ENCODE measurements around the gene PSRC1. TPM values are rescaled to one million over a fixed set of nuclear protein-coding genes. Genes with fewer than 3 reads are reported as not detected.

The PSRC1 gene
- total and polyA plus RNA-seq, 2 experiments from 2014 or later: 10.1 to 13.7 TPM

- no peaks in the 10 kb centered on the region for H3K36me3 ChIP-seq (replicated peaks; ENCODE audit: insufficient read depth, low read depth)
- H3K4me3 ChIP-seq: no peak overlapping the region
- no peak overlapping the region for H3K27ac ChIP-seq
- TF ChIP-seq EZH2phosphoT487 (IDR thresholded peaks at IDR 0.05; ENCODE audit: low read depth, severe bottlenecking, unreplicated experiment) (no peak), CTCF (IDR thresholded peaks at IDR 0.05; ENCODE audit: poor library complexity) (no peak), EZH2 (IDR thresholded peaks at IDR 0.05; ENCODE audit: borderline replicate concordance) (no peak)
- H3K27me3 ChIP-seq: no peaks in the 10 kb centered on the region
- H3K4me1 ChIP-seq (ENCODE audit: insufficient read depth): peaks cover 15% of the 10 kb centered on the region
- no peaks in the 10 kb centered on the region for H4K20me1 ChIP-seq (ENCODE audit: insufficient read depth, poor library complexity, severe bottlenecking)
- H2AFZ ChIP-seq: no peak overlapping the region
- 86% methylated on average over 5 of the region's 5 CpGs for WGBS (ENCODE audit: low lambda C conversion rate, missing lambda C conversion rate)
- no peaks in the 10 kb centered on the region for H3K9me2 ChIP-seq (replicated peaks; ENCODE audit: insufficient read depth)
- H3K4me2 ChIP-seq: no peak overlapping the region
- H3K79me2 ChIP-seq: no peaks in the 10 kb centered on the region
- H3K9me3 ChIP-seq (ENCODE audit: low read depth): no peaks in the 10 kb centered on the region
- DNase-seq (ENCODE audit: low spot score): no peak
Measured at GRCh38 chr1:109256971-109257681, 25.8 kb downstream of the PSRC1 start.

GRCh38 chr1:109256085-109256484, 26.9 kb downstream of the PSRC1 start:
- Histone ChIP-seq H3K4me2 (no peak overlapping the region), H3K4me3 (no peak overlapping the region), H3K27ac (no peak overlapping the region), H3K27me3 (no peaks in the 10 kb centered on the region), H3K9me3 (ENCODE audit: low read depth) (no peaks in the 10 kb centered on the region), H3K36me3 (replicated peaks; ENCODE audit: insufficient read depth, low read depth) (no peaks in the 10 kb centered on the region), H4K20me1 (ENCODE audit: insufficient read depth, poor library complexity, severe bottlenecking) (no peaks in the 10 kb centered on the region), H3K4me1 (ENCODE audit: insufficient read depth) (peaks cover 15% of the 10 kb centered on the region), H3K79me2 (no peaks in the 10 kb centered on the region), H2AFZ (no peak overlapping the region), H3K9me2 (replicated peaks; ENCODE audit: insufficient read depth) (no peaks in the 10 kb centered on the region)
- no peak for DNase-seq (ENCODE audit: low spot score)
- WGBS (ENCODE audit: low lambda C conversion rate, missing lambda C conversion rate): 84% methylated on average over 7 of the region's 7 CpGs
- TF ChIP-seq CTCF (IDR thresholded peaks at IDR 0.05; ENCODE audit: poor library complexity) (no peak), EZH2phosphoT487 (IDR thresholded peaks at IDR 0.05; ENCODE audit: low read depth, severe bottlenecking, unreplicated experiment) (no peak), EZH2 (IDR thresholded peaks at IDR 0.05; ENCODE audit: borderline replicate concordance) (no peak)

GRCh38 chr1:109255678-109256077, 27.3 kb downstream of the PSRC1 start:
- TF ChIP-seq EZH2 (IDR thresholded peaks at IDR 0.05; ENCODE audit: borderline replicate concordance): no peak
- no peak for TF ChIP-seq EZH2phosphoT487 (IDR thresholded peaks at IDR 0.05; ENCODE audit: low read depth, severe bottlenecking, unreplicated experiment)
- TF ChIP-seq CTCF (IDR thresholded peaks at IDR 0.05; ENCODE audit: poor library complexity): no peak
- no peaks in the 10 kb centered on the region for H3K36me3 ChIP-seq (replicated peaks; ENCODE audit: insufficient read depth, low read depth)
- H3K27me3 ChIP-seq: no peaks in the 10 kb centered on the region
- no peak overlapping the region for H3K27ac ChIP-seq
- H2AFZ ChIP-seq: no peak overlapping the region
- DNase-seq (ENCODE audit: low spot score): no peak
- no peaks in the 10 kb centered on the region for H3K9me3 ChIP-seq (ENCODE audit: low read depth)
- H4K20me1 ChIP-seq (ENCODE audit: insufficient read depth, poor library complexity, severe bottlenecking): no peaks in the 10 kb centered on the region
- H3K9me2 ChIP-seq (replicated peaks; ENCODE audit: insufficient read depth): no peaks in the 10 kb centered on the region
- no peaks in the 10 kb centered on the region for H3K79me2 ChIP-seq
- WGBS (ENCODE audit: low lambda C conversion rate, missing lambda C conversion rate): 91% methylated on average over 4 of the region's 5 CpGs
- H3K4me3 ChIP-seq: no peak overlapping the region
- H3K4me2 ChIP-seq: no peak overlapping the region
- peaks cover 15% of the 10 kb centered on the region for H3K4me1 ChIP-seq (ENCODE audit: insufficient read depth)
